Mesenchymal stem cell (in vitro differentiated cells and primary cell): Measurements from ENCODE around the gene SYS1.

Source experiments
- DNase-seq: peaks from one replicate; pipeline ENCODE4 v3.0.0-alpha.2; 2013
- H2AFZ ChIP-seq: one replicate; pipeline ENCODE4 v1.6.1; 2013; ENCODE audit warnings: low read depth, mild to moderate bottlenecking, control low read depth, inconsistent platforms, low read length, moderate library complexity
- H2AK5ac ChIP-seq: 2 replicates; pipeline ENCODE4 v1.6.1; 2013; ENCODE audit warnings: low read length, moderate library complexity, mild to moderate bottlenecking, inconsistent platforms; ENCODE audit not compliant: severe bottlenecking
- H2BK120ac ChIP-seq: one replicate; pipeline ENCODE4 v1.6.1; 2013; ENCODE audit warnings: low read depth, mild to moderate bottlenecking, inconsistent platforms, low read length, moderate library complexity
- H2BK12ac ChIP-seq, 2 experiments: one replicate each; pipeline ENCODE4 v1.6.1; 2013; ENCODE audit warnings: inconsistent platforms in 2 of 2, low read length in 2 of 2, mild to moderate bottlenecking in 2 of 2, moderate library complexity in 2 of 2, control low read depth in 1 of 2
- H2BK15ac ChIP-seq: one replicate; pipeline ENCODE4 v1.6.1; 2013; ENCODE audit warnings: mild to moderate bottlenecking, low read depth, inconsistent platforms; ENCODE audit not compliant: poor library complexity, severe bottlenecking
- H2BK5ac ChIP-seq: 2 replicates; pipeline ENCODE4 v1.6.1; 2013; ENCODE audit warnings: low read depth, mild to moderate bottlenecking, low read length, control low read depth, inconsistent platforms; ENCODE audit not compliant: poor library complexity, severe bottlenecking
- H3K14ac ChIP-seq, 2 experiments: one replicate each; pipeline ENCODE4 v1.6.1; 2013; ENCODE audit warnings: inconsistent platforms in 2 of 2, low read length in 2 of 2, control low read depth in 1 of 2, mild to moderate bottlenecking in 1 of 2, moderate library complexity in 1 of 2
- H3K18ac ChIP-seq, 2 experiments: one replicate each; pipeline ENCODE4 v1.6.1; 2013; ENCODE audit warnings: inconsistent platforms in 2 of 2, low read length in 2 of 2, control low read depth in 1 of 2, low read depth in 1 of 2, mild to moderate bottlenecking in 1 of 2
- H3K23ac ChIP-seq, 2 experiments: one replicate each; pipeline ENCODE4 v1.6.1; 2013; ENCODE audit warnings: inconsistent platforms in 2 of 2, low read length in 2 of 2, mild to moderate bottlenecking in 2 of 2, moderate library complexity in 2 of 2, control low read depth in 1 of 2
- H3K27ac ChIP-seq: 2 replicates; pipeline ENCODE4 v1.5.1; 2013; ENCODE audit warnings: mild to moderate bottlenecking, moderate library complexity, low read length, control low read depth, inconsistent platforms; ENCODE audit not compliant: poor library complexity, severe bottlenecking
- H3K27me3 ChIP-seq, 2 experiments: 2 replicates each; pipeline versions ENCODE4 v1.6.1 to v1.7.0; 2013; ENCODE audit warnings: low read length in 2 of 2, mild to moderate bottlenecking in 2 of 2, moderate library complexity in 2 of 2, control low read depth in 1 of 2, inconsistent platforms in 1 of 2; ENCODE audit not compliant: control insufficient read depth in 1 of 2, insufficient read depth in 1 of 2
- H3K36me3 ChIP-seq, 2 experiments: 2 replicates each; pipeline versions ENCODE4 v1.6.1 to v1.7.0; 2013; ENCODE audit warnings: low read length in 2 of 2, control low read depth in 1 of 2, inconsistent platforms in 1 of 2, low read depth in 1 of 2, mild to moderate bottlenecking in 1 of 2; ENCODE audit not compliant: insufficient read depth in 2 of 2, control insufficient read depth in 1 of 2
- H3K4ac ChIP-seq, 2 experiments: one replicate each; pipeline ENCODE4 v1.6.1; 2013; ENCODE audit warnings: inconsistent platforms in 2 of 2, low read length in 2 of 2, mild to moderate bottlenecking in 2 of 2, moderate library complexity in 2 of 2, control low read depth in 1 of 2, low read depth in 1 of 2
- H3K4me1 ChIP-seq: 2 replicates; pipeline ENCODE4 v1.6.1; 2013; ENCODE audit warnings: low read depth, low read length, control low read depth; ENCODE audit not compliant: control insufficient read depth, insufficient read depth
- H3K4me2 ChIP-seq: 2 replicates; pipeline ENCODE4 v1.6.1; 2013; ENCODE audit warnings: low read length, mild to moderate bottlenecking, inconsistent platforms; ENCODE audit not compliant: poor library complexity, severe bottlenecking
- H3K4me3 ChIP-seq, 2 experiments: 2 replicates each; pipeline versions ENCODE4 v1.5.1 to v1.7.0; 2013; ENCODE audit warnings: low read length in 2 of 2, mild to moderate bottlenecking in 2 of 2, control low read depth in 1 of 2, low read depth in 1 of 2; ENCODE audit not compliant: insufficient read depth in 1 of 2
- H3K79me1 ChIP-seq: replicated peaks from 2 replicates; pipeline ENCODE4 v1.6.1; 2013; ENCODE audit warnings: mild to moderate bottlenecking, control low read depth, low read length, inconsistent platforms; ENCODE audit not compliant: poor library complexity, severe bottlenecking
- H3K9ac ChIP-seq: 2 replicates; pipeline ENCODE4 v1.7.0; 2013; ENCODE audit warnings: mild to moderate bottlenecking, low read length, moderate library complexity
- H3K9me3 ChIP-seq: 2 replicates; pipeline ENCODE4 v1.7.0; 2013; ENCODE audit warnings: mild to moderate bottlenecking, low read length; ENCODE audit not compliant: control insufficient read depth
- H4K8ac ChIP-seq: one replicate; pipeline ENCODE4 v1.6.1; 2013; ENCODE audit warnings: inconsistent platforms, mild to moderate bottlenecking, low read length, moderate library complexity
- H4K91ac ChIP-seq: one replicate; pipeline ENCODE4 v1.6.1; 2013; ENCODE audit warnings: mild to moderate bottlenecking, low read length, inconsistent platforms
- WGBS: methylation state at CpG from one replicate; pipeline ENCODE4 v1.1.7; 2013; ENCODE audit warnings: mixed read lengths; 5-methylcytosine and 5-hydroxymethylcytosine counted together

SYS1 gene

GRCh38 chr20:45391559-45391958 lies 28.6 kb downstream of the SYS1 start:
- Histone ChIP-seq H3K4ac (no peak overlapping the region), H2BK12ac (no peak overlapping the region), H3K9ac (no peak overlapping the region), H2BK5ac (no peak overlapping the region), H3K18ac (no peak overlapping the region), H2AK5ac (no peak overlapping the region), H2BK120ac (no peak overlapping the region), H3K23ac (no peak overlapping the region), H3K27ac (no peak overlapping the region), H3K36me3 (peaks cover 0 to 11% of the 10 kb centered on the region in 2 experiments), H3K4me2 (no peak overlapping the region), H3K4me1 (no peaks in the 10 kb centered on the region), H3K9me3 (peaks cover 6% of the 10 kb centered on the region), H3K79me1 (peaks cover 2% of the 10 kb centered on the region), H2BK15ac (no peak overlapping the region), H3K27me3 (no peaks in the 10 kb centered on the region), H4K91ac (no peak overlapping the region), H3K4me3 (no peak overlapping the region), H4K8ac (no peak overlapping the region), H3K14ac (no peak overlapping the region), H2AFZ (no peak overlapping the region)
- WGBS: 79% methylated on average over 1 of the region's 2 CpGs
- no peak for DNase-seq

DNA sequence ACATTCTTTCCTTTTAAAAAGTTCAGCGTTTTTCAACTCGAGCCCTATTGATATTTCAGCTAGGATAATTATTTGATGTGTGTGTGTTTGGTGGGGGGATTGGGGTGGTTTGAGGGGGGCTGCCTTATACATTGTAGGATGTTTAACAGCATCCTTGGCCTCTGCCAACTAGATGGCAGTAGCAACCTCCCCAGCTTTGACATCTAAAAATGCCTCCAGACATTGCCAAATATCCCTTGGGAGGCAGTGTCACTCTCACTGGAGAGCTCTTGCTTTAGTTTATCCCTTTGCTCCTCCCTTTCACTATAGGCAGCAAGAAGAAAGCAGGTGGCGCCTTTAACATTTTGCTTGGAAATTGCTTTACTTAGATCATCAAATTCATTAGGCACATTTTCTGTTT lies 29.8 kb downstream of the SYS1 start:
- no peak for DNase-seq
- Histone ChIP-seq H2BK120ac (no peak overlapping the region), H3K14ac (no peak overlapping the region), H3K36me3 (peaks cover 0 to 11% of the 10 kb centered on the region in 2 experiments), H2AFZ (no peak overlapping the region), H4K91ac (no peak overlapping the region), H4K8ac (no peak overlapping the region), H3K27ac (no peak overlapping the region), H3K4me2 (no peak overlapping the region), H3K4me1 (no peaks in the 10 kb centered on the region), H3K4me3 (no peak overlapping the region), H2BK12ac (no peak overlapping the region), H3K9ac (no peak overlapping the region), H3K9me3 (no peaks in the 10 kb centered on the region), H3K4ac (no peak overlapping the region), H3K79me1 (peaks cover 2% of the 10 kb centered on the region), H3K23ac (no peak overlapping the region), H2BK15ac (no peak overlapping the region), H2BK5ac (no peak overlapping the region), H3K27me3 (no peaks in the 10 kb centered on the region), H3K18ac (no peak overlapping the region), H2AK5ac (no peak overlapping the region)
- 86% methylated on average over 2 of the region's 3 CpGs for WGBS

GRCh38 chr20:45394221-45395113 lies 31.5 kb downstream of the SYS1 start:
- H3K4me3 ChIP-seq: no peak overlapping the region
- no peaks in the 10 kb centered on the region for H3K4me1 ChIP-seq
- H3K4me2 ChIP-seq: no peak overlapping the region
- no peak for DNase-seq
- H3K23ac ChIP-seq: no peak overlapping the region
- H3K27me3 ChIP-seq: no peaks in the 10 kb centered on the region
- no peak overlapping the region for H3K27ac ChIP-seq
- H3K4ac ChIP-seq: no peak overlapping the region
- no peak overlapping the region for H2BK15ac ChIP-seq
- H2AK5ac ChIP-seq: no peak overlapping the region
- peaks cover 0 to 11% of the 10 kb centered on the region in 2 experiments for H3K36me3 ChIP-seq
- WGBS: 88% methylated on average over 21 of the region's 21 CpGs
- no peak overlapping the region for H4K91ac ChIP-seq
- H2BK120ac ChIP-seq: no peak overlapping the region
- peaks cover 2% of the 10 kb centered on the region for H3K79me1 ChIP-seq
- H4K8ac ChIP-seq: no peak overlapping the region
- no peak overlapping the region for H3K14ac ChIP-seq
- no peak overlapping the region for H2AFZ ChIP-seq
- H3K18ac ChIP-seq: no peak overlapping the region
- no peak overlapping the region for H2BK5ac ChIP-seq
- H3K9me3 ChIP-seq: peaks cover 14% of the 10 kb centered on the region
- no peak overlapping the region for H2BK12ac ChIP-seq
- no peak overlapping the region for H3K9ac ChIP-seq

- Histone ChIP-seq H2AK5ac (no peak overlapping the region), H3K4me2 (no peak overlapping the region), H2BK15ac (no peak overlapping the region), H3K4me3 (no peak overlapping the region), H3K27ac (no peak overlapping the region), H3K9ac (no peak overlapping the region), H2AFZ (no peak overlapping the region), H2BK5ac (no peak overlapping the region), H3K23ac (no peak overlapping the region), H4K8ac (no peak overlapping the region), H3K36me3 (peaks cover 0 to 11% of the 10 kb centered on the region in 2 experiments), H2BK120ac (no peak overlapping the region), H3K27me3 (no peaks in the 10 kb centered on the region), H3K14ac (no peak overlapping the region), H3K79me1 (peaks cover 2% of the 10 kb centered on the region), H3K9me3 (peaks cover 14% of the 10 kb centered on the region), H2BK12ac (no peak overlapping the region), H3K18ac (no peak overlapping the region), H3K4me1 (no peaks in the 10 kb centered on the region), H3K4ac (no peak overlapping the region), H4K91ac (no peak overlapping the region)
- no peak for DNase-seq
- 93% methylated on average over 7 of the region's 7 CpGs for WGBS
Measured at GRCh38 chr20:45395114-45395415, 32.1 kb downstream of the SYS1 start.
